Germinal center (tissue), 1 donor: Measurements from ENCODE around the gene C21orf58.
"Not testable (repeated sequence)": the region's sequence is repeated elsewhere in the genome, so short reads cannot be mapped to it uniquely, and the experiment has no call there.

Experiments
- DNase-seq: peaks from one replicate; pipeline ENCODE4 v3.0.0; 2012; ENCODE audit warnings: mixed read lengths, low spot score

C21orf58 gene

GRCh38 chr21:46324390-46325072, 861 bp upstream of the C21orf58 start:
- peak; percentile 98 for DNase-seq

- peak; percentile 26 for DNase-seq
These were observed 402 bp downstream of the C21orf58 start for GRCh38 chr21:46323227-46323709.

- no peak for DNase-seq
These were observed 1.1 kb downstream of the C21orf58 start for GRCh38 chr21:46322351-46323226.

GRCh38 chr21:46320331-46320801, 3.3 kb downstream of the C21orf58 start:
- DNase-seq: no peak

- DNase-seq: no peak
These were observed 4.5 kb downstream of the C21orf58 start for GRCh38 chr21:46319186-46319585.

- DNase-seq: no peak
These were observed 5.2 kb downstream of the C21orf58 start for GRCh38 chr21:46318464-46318845.

- no peak for DNase-seq
These were observed 5.8 kb downstream of the C21orf58 start for GRCh38 chr21:46317710-46318463.

GRCh38 chr21:46316708-46317324, 6.9 kb downstream of the C21orf58 start:
- DNase-seq: no peak

- no peak for DNase-seq
These were observed 9.1 kb downstream of the C21orf58 start for GRCh38 chr21:46314441-46315020.

- no peak for DNase-seq
These were observed 10.7 kb downstream of the C21orf58 start for GRCh38 chr21:46312949-46313348.

- no peak for DNase-seq
These were observed 12.1 kb downstream of the C21orf58 start for GRCh38 chr21:46311568-46311967.

- DNase-seq: not testable (repeated sequence)
These were observed 13.4 kb downstream of the C21orf58 start for GRCh38 chr21:46310260-46310659.

GRCh38 chr21:46308431-46308830, 15.2 kb downstream of the C21orf58 start:
- no peak for DNase-seq

GRCh38 chr21:46307625-46308024, 16.0 kb downstream of the C21orf58 start:
- DNase-seq: no peak

GRCh38 chr21:46304955-46305354, 18.7 kb downstream of the C21orf58 start:
- DNase-seq: no peak

- DNase-seq: no peak
These were observed 19.2 kb downstream of the C21orf58 start for GRCh38 chr21:46304437-46304836.

- no peak for DNase-seq
These were observed 21.9 kb downstream of the C21orf58 start for GRCh38 chr21:46301759-46302158.

- DNase-seq: no peak
These were observed 24.5 kb downstream of the C21orf58 start for GRCh38 chr21:46299167-46299566.

- DNase-seq: no peak
These were observed 26.1 kb downstream of the C21orf58 start for GRCh38 chr21:46297338-46298271.
